Measurements from ENCODE around the gene GCC2.

GRCh38 chr2:108399479-108399878 lies 49.5 kb upstream of the GCC2 start:
- TF ChIP-seq CTCF (IDR thresholded peaks at IDR 0.05; ENCODE audit: insufficient read depth, low read depth, low read length) (no peak), EZH2 (IDR thresholded peaks at IDR 0.05; ENCODE audit: insufficient read depth, low read length) (no peak)
